A673 (cell line): ENCODE results near the gene LTF. TPM values are rescaled to one million over a fixed set of nuclear protein-coding genes. Genes with fewer than 3 reads are reported as not detected.

Source experiments
- Bru-seq: library from RNA; stranded (reverse); fragments of 400-500 nt; gene quantifications from one replicate; lab custom pipeline; 2021; lab: Mats Ljungman, UMichigan
- BruChase-seq, 2 experiments: library from RNA; stranded (reverse); fragments of 400-500 nt; gene quantifications; one replicate each; lab custom pipeline; 2021; lab: Mats Ljungman, UMichigan
- BruUV-seq: library from RNA; stranded (reverse); fragments of 400-500 nt; replicated peaks from 2 replicates; lab custom pipeline; 2021; lab: Mats Ljungman, UMichigan
- CTCF ChIA-PET: fragments of 300-600 bp; sonication (Branson Sonifier 250); formaldehyde crosslinking; loops from one replicate; lab custom pipeline; 2022; ENCODE audit warnings: antibody characterized with exemption; lab: Charles Lee
- POLR2A ChIA-PET: fragments of 300-600 bp; sonication (Branson Sonifier 250); formaldehyde crosslinking; loops from one replicate; lab custom pipeline; 2022; ENCODE audit warnings: antibody characterized with exemption; ENCODE audit not compliant: low non-redundant PET; lab: Charles Lee
- DNase-seq: peaks from one replicate; pipeline ENCODE4 v3.0.0-alpha.2; 2015; ENCODE audit warnings: low spot score
- H3K27ac ChIP-seq: fragments of 200-600 bp; sonication (generic); 2 replicates; pipeline ENCODE4 v1.5.1; 2016; ENCODE audit warnings: mixed run types, low read depth, mild to moderate bottlenecking, mixed read lengths, antibody characterized with exemption, low read length; ENCODE audit not compliant: poor library complexity, severe bottlenecking
- H3K27me3 ChIP-seq: fragments of 200-600 bp; sonication (generic); replicated peaks from 2 replicates; pipeline ENCODE4 v1.6.1; 2017; ENCODE audit warnings: mixed run types, low read depth, mild to moderate bottlenecking, mixed read lengths, antibody characterized with exemption, low read length; ENCODE audit not compliant: insufficient read depth, poor library complexity
- H3K36me3 ChIP-seq: fragments of 200-600 bp; sonication (generic); 2 replicates; pipeline ENCODE4 v1.6.1; 2016; ENCODE audit warnings: mixed run types, mild to moderate bottlenecking, mixed read lengths, antibody characterized with exemption, low read length; ENCODE audit not compliant: insufficient read depth, poor library complexity, severe bottlenecking
- H3K4me1 ChIP-seq: fragments of 200-600 bp; sonication (generic); 2 replicates; pipeline ENCODE4 v1.6.1; 2017; ENCODE audit warnings: mixed run types, mild to moderate bottlenecking, mixed read lengths, antibody characterized with exemption, low read length; ENCODE audit not compliant: insufficient read depth, poor library complexity, severe bottlenecking
- H3K4me3 ChIP-seq: fragments of 200-600 bp; sonication (generic); 2 replicates; pipeline ENCODE4 v1.5.1; 2016; ENCODE audit warnings: low read depth, mixed run types, mild to moderate bottlenecking, mixed read lengths, low read length; ENCODE audit not compliant: poor library complexity, severe bottlenecking
- H3K9me3 ChIP-seq: fragments of 200-600 bp; sonication (generic); 2 replicates; pipeline ENCODE4 v1.6.1; 2016; ENCODE audit warnings: mixed run types, low read depth, mild to moderate bottlenecking, mixed read lengths, antibody characterized with exemption, low read length; ENCODE audit not compliant: poor library complexity, severe bottlenecking
- EZH2 ChIP-seq: fragments of 200-600 bp; sonication (generic); IDR thresholded peaks from 2 replicates; pipeline ENCODE4 v1.6.1; 2017; ENCODE audit warnings: borderline replicate concordance, low read depth, mild to moderate bottlenecking, mixed read lengths, antibody characterized with exemption, low read length; ENCODE audit not compliant: poor library complexity, severe bottlenecking
- intact Hi-C: fragments of 100-400 bp; cut with micrococcal nuclease; formaldehyde crosslinking; loops from one replicate; pipeline ENCODE4 v1.10.0; 2022; ENCODE audit not compliant: unreplicated experiment
- long read RNA-seq: library from polyadenylated mRNA; stranded (forward); transcript quantifications from one replicate; pipeline ENCODE4 v2.0.0, GENCODE V29; 2022
- total RNA-seq: library from RNA; stranded (reverse); gene quantifications from 2 replicates; pipeline ENCODE4 v1.2.3, GENCODE V29; 2021
- TF ChIP-seq, protein P1 (sequence below): fragments of 300-800, 200-600 bp; sonication (generic); conservative IDR thresholded peaks from 2 replicates; pipeline ENCODE4 v1.5.1; 2017; ENCODE audit warnings: low read depth, mild to moderate bottlenecking, antibody characterized with exemption, low read length, moderate library complexity, mixed read lengths

Gene LTF
- total RNA-seq (not detected in 2 replicates), Bru-seq, nascent RNA (not detected), BruChase-seq, experiment 1, labeled RNA remaining after a 2-hour chase (percentile 3 among the genes with signal in this experiment), BruChase-seq, experiment 2, labeled RNA remaining after a 6-hour chase (not detected)
- long read RNA-seq = 0 reads

- no peak for DNase-seq
Observed at GRCh38 chr3:46464326-46465195, at the start of gene LTF. LTF (minus strand) TSS chr3:46464905; CDS start chr3:46464867, 38 bp downstream.

DNA sequence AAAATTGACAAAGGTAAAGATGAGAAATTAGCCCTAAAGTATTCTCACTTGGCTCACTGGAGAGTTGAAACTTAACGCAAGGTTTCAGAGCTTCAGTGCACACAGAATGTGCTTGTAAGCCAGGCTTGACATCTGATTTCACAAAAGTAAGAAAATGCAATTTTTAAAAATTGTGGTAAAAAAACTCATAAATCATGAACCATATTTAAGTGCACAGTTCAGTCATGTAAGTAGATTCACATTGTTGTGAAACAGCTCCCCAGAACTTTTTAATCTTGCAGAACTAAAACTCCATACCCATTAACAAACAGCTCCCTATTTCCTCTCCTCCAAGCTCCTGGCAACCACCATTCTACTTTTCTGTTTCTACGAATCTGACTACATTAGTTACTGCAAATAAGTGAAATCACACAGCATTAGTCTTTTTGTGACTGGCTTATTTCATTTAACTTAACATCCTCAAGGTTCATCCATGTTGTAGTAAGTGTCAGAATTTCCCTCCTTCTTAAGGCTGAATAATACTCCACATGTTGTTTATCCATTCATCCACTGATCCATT lies 47.6 kb upstream of the LTF start:
- no peak overlapping the region for H3K4me3 ChIP-seq
- H3K9me3 ChIP-seq = no peaks in the 10 kb centered on the region
- H3K4me1 ChIP-seq = no peaks in the 10 kb centered on the region
- no peak overlapping the region for H3K27ac ChIP-seq
- no peaks in the 10 kb centered on the region for H3K27me3 ChIP-seq
- DNase-seq = no peak
- intact Hi-C loops = no loop called here
- no peaks in the 10 kb centered on the region for H3K36me3 ChIP-seq
- ChIA-PET POLR2A (no interaction called here), CTCF (no interaction called here)
- BruUV-seq = no TSS peak
- TF ChIP-seq EZH2 = no peak
- TF ChIP-seq, protein P1, sequence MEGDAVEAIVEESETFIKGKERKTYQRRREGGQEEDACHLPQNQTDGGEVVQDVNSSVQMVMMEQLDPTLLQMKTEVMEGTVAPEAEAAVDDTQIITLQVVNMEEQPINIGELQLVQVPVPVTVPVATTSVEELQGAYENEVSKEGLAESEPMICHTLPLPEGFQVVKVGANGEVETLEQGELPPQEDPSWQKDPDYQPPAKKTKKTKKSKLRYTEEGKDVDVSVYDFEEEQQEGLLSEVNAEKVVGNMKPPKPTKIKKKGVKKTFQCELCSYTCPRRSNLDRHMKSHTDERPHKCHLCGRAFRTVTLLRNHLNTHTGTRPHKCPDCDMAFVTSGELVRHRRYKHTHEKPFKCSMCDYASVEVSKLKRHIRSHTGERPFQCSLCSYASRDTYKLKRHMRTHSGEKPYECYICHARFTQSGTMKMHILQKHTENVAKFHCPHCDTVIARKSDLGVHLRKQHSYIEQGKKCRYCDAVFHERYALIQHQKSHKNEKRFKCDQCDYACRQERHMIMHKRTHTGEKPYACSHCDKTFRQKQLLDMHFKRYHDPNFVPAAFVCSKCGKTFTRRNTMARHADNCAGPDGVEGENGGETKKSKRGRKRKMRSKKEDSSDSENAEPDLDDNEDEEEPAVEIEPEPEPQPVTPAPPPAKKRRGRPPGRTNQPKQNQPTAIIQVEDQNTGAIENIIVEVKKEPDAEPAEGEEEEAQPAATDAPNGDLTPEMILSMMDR = no peak

More at GRCh38 chr3:46464326-46465195, at the start of gene LTF:
- Histone ChIP-seq H3K27ac (no peak within 1 kb of the TSS), H3K4me1 (no peaks in the 10 kb centered on the region), H3K36me3 (no peaks in the 10 kb centered on the region), H3K9me3 (no peaks in the 10 kb centered on the region), H3K27me3 (no peaks in the 10 kb centered on the region), H3K4me3 (no peak within 1 kb of the TSS)
- no TSS peak for BruUV-seq
- intact Hi-C loops = no loop called here
- ChIA-PET CTCF (no interaction called here), POLR2A (no interaction called here)
- no peak for TF ChIP-seq EZH2
- TF ChIP-seq, protein P1 = no peak

DNA sequence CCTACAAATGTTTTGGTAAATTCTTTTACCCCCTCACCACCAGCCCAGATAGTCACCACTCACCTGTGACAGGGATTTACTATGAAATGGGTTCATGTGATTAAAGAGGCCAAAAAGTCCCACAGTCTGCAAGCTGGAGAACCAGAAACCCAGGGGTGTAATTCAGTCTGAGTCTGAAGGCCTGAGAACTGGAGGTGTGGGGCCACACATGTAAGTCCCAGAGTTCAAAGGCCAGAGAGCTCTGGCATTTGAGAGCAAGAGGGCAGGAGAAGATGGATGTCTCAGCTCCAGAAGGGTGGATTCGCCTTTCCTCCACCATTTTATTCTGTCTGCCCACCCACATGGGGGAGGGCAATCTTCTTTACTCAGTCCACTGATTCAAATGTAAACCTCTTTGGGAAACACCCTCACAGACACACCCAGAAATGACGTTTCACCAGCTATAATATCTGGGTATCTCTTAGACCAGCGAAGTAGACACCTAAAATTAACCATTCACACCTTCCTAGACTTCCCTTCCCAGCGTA lies 45.0 kb upstream of the LTF start:
- no peak for DNase-seq
- CTCF ChIA-PET = interaction anchor here (1.4 kb wide), 1 partner anchor 21 kb away, joined by 5 read pairs; no protein-coding TSS in a partner anchor
- H3K27me3 ChIP-seq = no peaks in the 10 kb centered on the region
- no TSS peak for BruUV-seq
- no peaks in the 10 kb centered on the region for H3K36me3 ChIP-seq
- no peak overlapping the region for H3K4me3 ChIP-seq
- H3K27ac ChIP-seq = no peak overlapping the region
- POLR2A ChIA-PET = no interaction called here
- intact Hi-C loops = no loop called here
- TF ChIP-seq, protein P1 = no peak
- no peak for TF ChIP-seq EZH2
- H3K9me3 ChIP-seq = no peaks in the 10 kb centered on the region
- H3K4me1 ChIP-seq = no peaks in the 10 kb centered on the region
